Lower lobe of right lung (tissue), 2 donors: ENCODE data around the gene COL9A2. TPM values are rescaled to one million over a fixed set of nuclear protein-coding genes. Genes with fewer than 3 reads are reported as not detected.

Experiments
- ATAC-seq, 2 donors: fragments of 200-7000 bp; cut with Tn5 transposase; one replicate each; pipeline ENCODE4 v1.9.1; 2020 to 2022; ENCODE audit warnings: mild to moderate bottlenecking in 2 of 2, moderate library complexity in 2 of 2
- DNase-seq: peaks from one replicate; pipeline ENCODE4 v3.0.0-alpha.2; 2020
- H3K27ac ChIP-seq: fragments of 200-600 bp; one replicate; pipeline ENCODE4 v1.8.0; 2022
- H3K27me3 ChIP-seq: fragments of 200-600 bp; one replicate; pipeline ENCODE4 v1.8.0; 2022; ENCODE audit warnings: low read depth
- H3K36me3 ChIP-seq: fragments of 200-600 bp; one replicate; pipeline ENCODE4 v1.8.0; 2022; ENCODE audit warnings: mild to moderate bottlenecking
- H3K4me1 ChIP-seq: fragments of 200-600 bp; one replicate; pipeline ENCODE4 v1.8.0; 2022
- H3K4me3 ChIP-seq: fragments of 200-600 bp; one replicate; pipeline ENCODE4 v1.8.0; 2022; ENCODE audit warnings: mild to moderate bottlenecking
- H3K9me3 ChIP-seq: fragments of 200-600 bp; one replicate; pipeline ENCODE4 v1.8.0; 2022
- intact Hi-C: fragments of 100-400 bp; cut with DNase I; formaldehyde crosslinking; loops from one replicate; pipeline ENCODE4 v1.11.0; 2022
- total RNA-seq: library from RNA; stranded (reverse); fragmentation: NEBNext Ultra II Directional; extraction: Animal tissue kit (Norgen Biotek cat#: 25700); gene quantifications from one replicate; pipeline ENCODE4 v1.2.1, GENCODE V29; 2021
- TF ChIP-seq, protein P1 (sequence below): fragments of 200-600 bp; IDR thresholded peaks from one replicate; pipeline ENCODE4 v1.8.0; 2022; ENCODE audit warnings: antibody characterized with exemption, mild to moderate bottlenecking
- donor health status: DM: no; HTN: yes; CAD: no; lungs with severe emphysema.

COL9A2 gene
- total RNA-seq, 1 donor from 2014 or later: 7.6 TPM

DNA sequence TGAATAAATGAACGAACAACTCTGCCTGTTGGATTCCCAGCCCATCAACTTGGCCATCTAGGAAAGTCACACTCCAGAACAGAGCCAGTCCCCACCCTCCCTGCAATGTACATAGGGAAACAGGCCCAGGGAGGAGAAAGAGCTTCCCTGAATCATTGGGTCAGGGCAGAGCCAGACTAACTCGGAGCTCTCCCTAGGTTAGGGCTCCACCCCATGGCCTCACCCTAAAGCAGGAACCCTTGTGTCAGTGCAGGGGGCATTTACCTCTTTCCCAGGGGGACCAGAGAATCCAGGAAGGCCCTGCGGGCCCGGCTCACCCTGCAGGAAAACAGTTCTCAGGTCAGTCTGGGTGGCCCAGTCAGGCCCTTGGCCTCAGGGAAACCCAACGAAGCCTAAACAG, 11.6 kb downstream of the COL9A2 start:
- H3K27me3 ChIP-seq: no peaks in the 10 kb centered on the region
- ATAC-seq: peak in 1 of 2 donors; percentile 33
- TF ChIP-seq, protein P1, sequence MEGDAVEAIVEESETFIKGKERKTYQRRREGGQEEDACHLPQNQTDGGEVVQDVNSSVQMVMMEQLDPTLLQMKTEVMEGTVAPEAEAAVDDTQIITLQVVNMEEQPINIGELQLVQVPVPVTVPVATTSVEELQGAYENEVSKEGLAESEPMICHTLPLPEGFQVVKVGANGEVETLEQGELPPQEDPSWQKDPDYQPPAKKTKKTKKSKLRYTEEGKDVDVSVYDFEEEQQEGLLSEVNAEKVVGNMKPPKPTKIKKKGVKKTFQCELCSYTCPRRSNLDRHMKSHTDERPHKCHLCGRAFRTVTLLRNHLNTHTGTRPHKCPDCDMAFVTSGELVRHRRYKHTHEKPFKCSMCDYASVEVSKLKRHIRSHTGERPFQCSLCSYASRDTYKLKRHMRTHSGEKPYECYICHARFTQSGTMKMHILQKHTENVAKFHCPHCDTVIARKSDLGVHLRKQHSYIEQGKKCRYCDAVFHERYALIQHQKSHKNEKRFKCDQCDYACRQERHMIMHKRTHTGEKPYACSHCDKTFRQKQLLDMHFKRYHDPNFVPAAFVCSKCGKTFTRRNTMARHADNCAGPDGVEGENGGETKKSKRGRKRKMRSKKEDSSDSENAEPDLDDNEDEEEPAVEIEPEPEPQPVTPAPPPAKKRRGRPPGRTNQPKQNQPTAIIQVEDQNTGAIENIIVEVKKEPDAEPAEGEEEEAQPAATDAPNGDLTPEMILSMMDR: no peak
- no peaks in the 10 kb centered on the region for H3K9me3 ChIP-seq
- no peak for DNase-seq
- no peaks in the 10 kb centered on the region for H3K36me3 ChIP-seq
- no peak overlapping the region for H3K4me3 ChIP-seq
- no peak overlapping the region for H3K27ac ChIP-seq
- intact Hi-C loops: no loop called here
- no peaks in the 10 kb centered on the region for H3K4me1 ChIP-seq

DNA sequence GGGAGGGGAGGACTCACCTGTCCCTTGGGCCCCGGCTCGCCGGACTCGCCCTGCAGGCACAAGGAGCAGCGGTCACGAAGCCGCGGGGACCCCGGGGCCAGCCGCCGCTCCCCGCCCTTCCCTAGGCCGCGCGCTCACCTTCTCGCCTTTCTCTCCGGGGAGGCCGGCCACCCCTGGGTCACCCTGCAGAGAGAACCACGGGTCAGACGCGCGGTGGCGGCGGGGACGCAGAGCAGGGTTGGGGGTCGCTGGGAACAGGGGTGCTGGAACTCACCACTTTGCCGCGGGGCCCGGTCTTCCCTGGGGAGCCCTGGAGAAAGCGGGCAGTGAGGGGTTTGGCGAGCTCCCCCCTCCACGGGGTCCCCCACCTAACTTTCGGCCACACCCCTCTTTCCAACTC, 13.3 kb downstream of the COL9A2 start:
- Histone ChIP-seq H3K27me3 (no peaks in the 10 kb centered on the region), H3K36me3 (no peaks in the 10 kb centered on the region), H3K4me3 (no peak overlapping the region), H3K9me3 (no peaks in the 10 kb centered on the region), H3K4me1 (no peaks in the 10 kb centered on the region), H3K27ac (no peak overlapping the region)
- TF ChIP-seq, protein P1: no peak
- ATAC-seq (no peak), DNase-seq (no peak)
- intact Hi-C loops: no loop called here

DNA sequence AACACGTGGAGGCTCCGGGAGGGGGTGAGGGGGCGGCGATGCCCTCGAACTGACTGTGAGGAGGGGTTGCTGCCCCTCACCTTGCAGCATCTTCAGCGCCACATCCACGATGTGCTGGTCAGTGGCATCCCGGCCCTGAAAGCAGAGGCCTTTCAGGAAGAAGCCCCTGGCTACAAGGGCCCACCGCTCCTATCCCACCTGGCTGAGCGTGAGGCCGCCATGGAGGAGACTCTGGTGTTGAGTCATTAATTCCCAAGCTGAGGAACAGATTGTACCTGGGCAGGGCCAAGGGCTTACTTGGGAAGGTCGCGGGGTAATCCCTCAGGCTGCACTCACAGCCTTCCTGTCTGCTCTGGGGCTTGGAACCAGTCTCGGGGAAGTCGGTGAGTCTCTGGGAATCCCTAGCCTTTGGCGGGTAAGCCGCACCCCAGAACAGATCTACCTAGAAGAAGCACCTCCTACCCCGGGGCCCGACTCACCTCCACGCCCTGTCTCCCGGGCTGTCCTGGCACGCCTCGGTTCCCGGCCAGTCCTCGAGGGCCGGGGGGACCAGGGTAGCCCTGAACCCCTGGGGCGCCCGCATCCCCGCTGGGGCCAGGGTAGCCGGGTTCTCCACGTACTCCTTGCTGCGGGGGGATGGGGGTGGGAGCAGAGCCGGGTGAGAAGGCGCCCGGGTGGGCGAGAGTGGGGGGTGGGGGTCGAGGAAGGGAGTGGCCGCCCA, 13.9 kb downstream of the COL9A2 start:
- TF ChIP-seq, protein P1: no peak
- intact Hi-C loops: no loop called here
- no peaks in the 10 kb centered on the region for H3K4me1 ChIP-seq
- no peak overlapping the region for H3K27ac ChIP-seq
- ATAC-seq (no peak), DNase-seq (no peak)
- H3K9me3 ChIP-seq: no peaks in the 10 kb centered on the region
- H3K4me3 ChIP-seq: no peak overlapping the region
- H3K36me3 ChIP-seq: no peaks in the 10 kb centered on the region
- no peaks in the 10 kb centered on the region for H3K27me3 ChIP-seq

DNA sequence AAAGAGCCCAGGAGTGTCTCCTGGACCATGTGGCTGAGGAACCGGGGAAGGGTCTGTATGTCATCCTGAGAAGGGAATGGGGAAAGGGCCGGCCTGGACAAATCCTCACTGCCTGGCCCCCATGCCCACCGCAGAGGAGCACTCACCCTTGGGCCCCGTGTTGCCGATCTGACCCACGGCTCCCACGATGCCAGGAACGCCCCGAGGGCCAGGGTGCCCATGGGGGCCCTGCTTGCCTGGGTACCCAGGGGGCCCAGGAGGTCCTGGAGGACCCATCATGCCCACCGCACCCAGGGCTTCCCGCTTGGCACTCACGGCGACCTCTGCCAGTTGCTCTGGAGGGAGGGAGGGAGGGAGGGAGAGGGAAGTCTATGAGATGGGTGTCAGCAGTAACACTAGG, 14.6 kb downstream of the COL9A2 start:
- Histone ChIP-seq H3K9me3 (no peaks in the 10 kb centered on the region), H3K4me1 (no peaks in the 10 kb centered on the region), H3K27ac (no peak overlapping the region), H3K4me3 (no peak overlapping the region), H3K36me3 (no peaks in the 10 kb centered on the region), H3K27me3 (no peaks in the 10 kb centered on the region)
- intact Hi-C loops: no loop called here
- TF ChIP-seq, protein P1: no peak
- ATAC-seq: no peak
- no peak for DNase-seq

DNA sequence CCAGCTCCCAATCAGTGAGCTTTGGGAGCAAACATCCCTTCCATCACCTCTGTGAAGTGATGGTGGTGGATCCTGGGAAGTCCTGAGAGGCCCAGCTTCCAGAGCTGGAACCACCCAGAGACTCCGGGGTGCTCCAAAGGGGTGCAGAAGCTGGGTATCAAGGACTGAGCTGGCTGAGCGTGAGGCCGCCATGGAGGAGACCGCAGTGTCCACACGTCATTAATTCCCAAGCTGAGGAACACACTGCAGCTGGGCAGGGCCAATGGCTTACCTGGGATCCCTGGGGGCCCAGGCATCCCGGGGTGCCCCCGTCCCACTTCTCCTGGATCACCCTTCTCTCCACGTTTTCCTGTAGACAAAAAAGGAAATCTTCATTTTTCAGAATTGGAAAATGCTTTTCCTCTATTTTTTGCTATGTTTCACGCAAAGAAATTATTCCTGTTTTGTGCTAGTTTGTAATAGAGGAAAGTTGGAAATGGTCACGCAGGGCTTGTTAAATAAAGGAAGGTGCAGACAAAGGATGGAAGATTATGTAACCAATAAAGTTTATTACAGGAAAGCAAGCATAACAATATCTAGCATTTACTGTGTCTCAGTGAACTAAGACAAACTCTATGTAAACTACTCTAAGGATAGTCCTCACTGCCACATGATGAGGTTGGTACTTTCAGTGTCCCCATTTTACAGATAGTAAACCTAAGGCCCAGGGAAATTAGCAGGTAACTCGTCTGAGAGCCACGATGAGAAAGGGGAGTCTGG, 15.4 kb downstream of the COL9A2 start:
- H3K9me3 ChIP-seq: no peaks in the 10 kb centered on the region
- H3K27me3 ChIP-seq: no peaks in the 10 kb centered on the region
- H3K36me3 ChIP-seq: no peaks in the 10 kb centered on the region
- ATAC-seq: no peak
- intact Hi-C loops: no loop called here
- no peaks in the 10 kb centered on the region for H3K4me1 ChIP-seq
- no peak for DNase-seq
- no peak overlapping the region for H3K27ac ChIP-seq
- TF ChIP-seq, protein P1: no peak
- no peak overlapping the region for H3K4me3 ChIP-seq
